NCI-H69 (cell line): ENCODE measurements around the gene OTOS.

Experiments
- DNase-seq: peaks from one replicate; lab custom pipeline; 2025; lab: John Stamatoyannopoulos, UW

Gene OTOS

DNA sequence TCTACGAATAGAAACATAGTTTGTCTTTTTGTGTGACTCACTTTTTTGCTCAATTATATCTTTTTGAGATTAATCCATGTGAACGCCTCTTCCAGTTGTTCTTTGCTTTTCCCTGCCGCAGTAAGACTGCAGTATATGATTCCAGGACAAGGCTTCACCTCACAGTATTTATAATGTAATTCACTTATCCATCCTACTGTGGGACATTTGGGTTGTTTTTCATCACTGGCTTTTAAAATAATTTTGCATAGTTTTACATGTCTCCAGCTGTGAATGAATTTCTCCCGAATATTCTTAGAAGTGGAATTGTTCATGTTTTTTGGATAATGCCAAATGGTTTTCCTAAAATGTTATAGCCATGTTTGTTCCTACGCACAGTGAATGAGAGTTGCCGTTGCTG lies 26.2 kb downstream of the OTOS start:
- DNase-seq = no peak

DNA sequence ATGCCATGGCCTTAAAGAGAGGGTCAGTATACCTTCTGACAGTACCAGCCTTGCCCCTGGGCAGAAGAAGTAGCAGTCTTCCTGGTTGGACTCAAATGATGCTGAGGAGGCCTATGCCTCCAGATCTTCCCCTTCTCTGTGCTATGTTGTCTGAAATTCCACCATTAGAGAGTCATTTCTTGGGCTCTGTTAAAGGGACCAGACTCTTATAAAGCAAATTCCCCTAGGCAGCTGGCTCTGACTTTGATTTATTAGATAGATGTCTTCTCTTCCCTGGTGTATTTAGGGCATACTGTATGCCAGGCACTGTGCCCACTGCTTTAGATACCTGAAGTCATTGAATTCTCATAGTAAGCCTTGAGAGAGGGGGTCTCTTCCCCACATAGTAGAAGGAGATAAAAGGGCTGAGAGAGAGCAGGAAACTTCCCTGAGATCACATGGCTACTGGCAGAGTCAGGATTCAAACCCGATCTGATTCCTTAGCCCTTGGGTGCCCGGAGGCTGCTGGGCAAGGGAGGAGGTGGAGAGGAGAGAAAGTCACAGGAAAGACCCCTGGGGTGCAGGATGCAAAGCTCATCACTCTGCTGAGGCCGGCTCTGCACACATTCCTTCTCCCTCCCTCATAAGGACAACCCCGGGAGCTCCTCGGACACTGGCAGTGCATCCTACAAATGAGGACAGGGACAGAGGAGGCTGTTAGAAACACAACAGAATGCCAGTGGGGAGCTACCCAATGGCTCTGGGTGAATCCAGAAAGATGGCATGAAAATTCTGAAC lies 27.4 kb downstream of the OTOS start:
- no peak for DNase-seq

DNA sequence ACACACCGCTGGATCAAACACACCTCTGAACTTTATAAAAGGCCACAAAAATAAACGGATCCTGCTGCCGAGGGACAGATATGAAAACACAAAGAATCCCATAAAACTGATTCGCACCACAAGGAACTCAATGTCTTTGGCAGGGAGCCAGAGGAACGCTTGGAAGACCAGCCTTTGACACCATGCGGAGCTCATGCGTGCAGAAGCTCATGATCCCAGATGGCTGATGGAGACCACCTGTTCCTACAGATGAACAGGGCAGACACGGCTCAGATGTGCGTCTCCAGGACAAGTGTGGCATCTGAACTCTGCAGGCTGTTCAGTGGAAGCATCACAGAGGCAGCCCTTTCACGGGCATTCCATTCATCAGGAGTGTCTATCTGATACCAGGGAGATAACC lies 29.2 kb downstream of the OTOS start:
- DNase-seq = peak; percentile 67

DNA sequence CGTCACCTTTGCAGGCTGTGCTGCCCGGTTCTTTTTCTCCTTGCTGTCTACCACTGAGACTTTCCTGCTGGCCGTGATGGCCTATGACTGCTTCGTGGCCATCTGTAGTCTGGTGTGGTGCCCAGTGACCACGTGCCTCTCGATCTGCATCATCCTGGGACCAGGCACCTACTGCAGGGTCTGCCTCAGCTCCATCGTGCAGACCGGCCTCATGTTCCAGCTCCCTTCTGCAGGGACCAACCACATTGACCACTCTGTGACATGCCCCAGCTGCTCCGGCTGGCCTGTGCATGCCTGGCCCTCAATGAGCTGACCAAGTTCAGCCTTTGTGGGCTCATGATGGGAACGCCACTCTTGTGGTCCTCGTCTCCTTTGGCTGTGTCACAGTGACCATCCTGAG lies 31.1 kb downstream of the OTOS start:
- no peak for DNase-seq

GRCh38 chr2:240107477-240107796 lies 33.0 kb downstream of the OTOS start:
- no peak for DNase-seq

- no peak for DNase-seq
Observed at GRCh38 chr2:240106765-240107476, 33.5 kb downstream of the OTOS start.

DNA sequence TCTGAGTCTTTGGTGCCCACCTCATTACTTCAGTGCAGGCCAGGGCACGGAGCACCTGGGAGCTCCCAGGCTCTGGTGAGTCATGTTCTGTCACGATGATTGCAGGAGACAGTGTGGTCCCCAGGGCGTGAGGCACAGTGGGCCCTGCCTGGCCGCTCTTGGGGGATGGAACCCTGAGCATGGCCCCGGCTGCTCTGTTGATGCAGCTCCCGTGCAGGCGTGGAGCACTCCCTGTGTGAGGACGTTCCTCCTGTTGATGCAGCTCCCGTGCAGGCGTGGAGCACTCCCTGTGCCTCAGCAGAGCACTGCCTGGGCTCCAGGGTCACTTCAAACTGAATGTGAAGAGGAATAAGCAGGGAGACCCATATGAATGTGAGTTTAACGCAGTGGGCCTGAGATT lies 34.5 kb downstream of the OTOS start:
- no peak for DNase-seq

DNA sequence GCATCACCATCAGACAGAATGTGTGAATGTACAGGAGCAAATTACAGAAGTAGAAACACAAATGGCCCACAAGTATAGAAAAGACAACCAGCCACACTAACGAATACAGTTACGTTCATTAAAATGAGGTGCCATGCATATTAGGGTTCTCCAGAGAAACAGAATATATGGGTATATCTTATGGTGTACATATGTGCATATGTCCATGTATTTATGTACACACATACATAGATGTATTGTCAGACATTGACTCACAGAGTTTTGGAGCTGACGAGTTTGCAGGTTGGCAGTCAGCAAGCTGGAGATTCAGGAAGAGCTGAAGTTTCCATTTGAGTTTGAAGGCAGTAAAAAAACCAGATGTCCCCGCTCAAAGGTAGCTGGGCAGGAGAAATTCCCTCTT lies 37.3 kb downstream of the OTOS start:
- DNase-seq = no peak

- no peak for DNase-seq
Observed at GRCh38 chr2:240098349-240098748, 42.1 kb downstream of the OTOS start.

- DNase-seq = peak; percentile 3
Observed at GRCh38 chr2:240095556-240096523, 44.6 kb downstream of the OTOS start.

DNA sequence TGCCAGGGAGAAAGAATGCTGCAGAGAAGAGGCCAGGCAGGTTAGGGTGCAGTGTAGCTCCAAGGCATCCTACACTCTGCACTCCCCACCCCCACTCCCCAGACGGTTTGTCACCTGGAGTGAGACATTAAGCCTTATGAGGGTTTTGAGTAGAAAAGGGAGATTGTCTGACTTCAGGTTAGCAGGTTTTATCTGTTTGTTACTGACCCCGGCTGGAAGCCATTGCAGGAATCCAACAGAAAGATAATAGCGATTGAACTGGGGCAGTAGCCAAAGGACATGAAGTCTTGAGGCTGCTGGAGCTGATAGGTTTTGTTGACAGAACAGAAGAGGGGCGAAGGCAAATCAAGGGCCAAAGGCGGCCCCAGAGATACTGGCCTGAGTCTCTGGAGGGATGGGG lies 51.2 kb downstream of the OTOS start:
- DNase-seq = no peak
